ENCODE results near the gene SMIM10L2A. TPM values are rescaled to one million over a fixed set of nuclear protein-coding genes. Genes with fewer than 3 reads are reported as not detected.

The SMIM10L2A gene
- total and polyA plus RNA-seq, 2 of the 4 experiments (the other 2 are of a cell fraction), result under 0.01 to 0.10 TPM

GRCh38 chrX:135432453-135432852 is 10.7 kb downstream of the SMIM10L2A start:
- no peak overlapping the region for H3K4ac ChIP-seq (ENCODE audit: low read depth, low read length)
- no peaks in the 10 kb centered on the region; the same call in none of the 2 replicates for H3K27me3 ChIP-seq (ENCODE audit: control insufficient read depth, insufficient read depth, low read length)
- ChIA-PET POLR2A (ENCODE audit: unreplicated experiment) (no interaction called here), CTCF (interaction anchor here (0.6 to 0.7 kb wide), 2 partner anchors 40 to 1086 kb away, joined by 3 to 4 read pairs; no protein-coding TSS in a partner anchor)
- H3K56ac ChIP-seq (ENCODE audit: extremely low read depth, insufficient read depth, low read length), result no peak overlapping the region
- dilution Hi-C loops (cut with HindIII; ENCODE audit: low sequenced_read_pairs, unreplicated experiment) (no loop called here), intact Hi-C loops (cut with micrococcal nuclease) (no loop called here), in situ Hi-C loops (cut with MboI; ENCODE audit: low sequenced_read_pairs) (no loop called here)
- no peaks in the 10 kb centered on the region for H3K9me1 ChIP-seq (ENCODE audit: insufficient read depth, low read length)
- H3K18ac ChIP-seq (ENCODE audit: low read depth, low read length), result no peak overlapping the region
- no peak overlapping the region for H3K14ac ChIP-seq (replicated peaks; ENCODE audit: low read depth, low read length)
- H2AK5ac ChIP-seq (ENCODE audit: low read depth, low read length), result no peak overlapping the region
- no peaks in the 10 kb centered on the region for H3K79me1 ChIP-seq (ENCODE audit: low read depth in 1 of 2, low read length in 2 of 2)
- H4K20me1 ChIP-seq (ENCODE audit: insufficient read depth, low read length), result no peaks in the 10 kb centered on the region
- H3K4me1 ChIP-seq (ENCODE audit: control insufficient read depth, insufficient read depth, low read length), result no peaks in the 10 kb centered on the region
- H4K5ac ChIP-seq (ENCODE audit: low read depth, low read length), result no peak overlapping the region
- TF ChIP-seq CEBPB (IDR thresholded peaks at IDR 0.05; ENCODE audit: low read depth, low read length), result no peak
- TF ChIP-seq MAZ (IDR thresholded peaks at IDR 0.05; ENCODE audit: borderline replicate concordance, low read depth, low read length), result no peak
- TF ChIP-seq RFX5 (IDR thresholded peaks at IDR 0.05; ENCODE audit: low read depth, low read length), result no peak
- no peak for TF ChIP-seq MXI1 (IDR thresholded peaks at IDR 0.05; ENCODE audit: borderline replicate concordance, low read depth, low read length)
- 36% methylated on average over 7 of the region's 13 CpGs; no CpG with 5 or more reads in 1 of the 2 experiments for WGBS, 2 experiments (ENCODE audit: extremely low coverage in 2 of 2, insufficient read length in 1 of 2)
- H2BK15ac ChIP-seq (ENCODE audit: low read depth, low read length), result no peak overlapping the region
- H2BK120ac ChIP-seq (ENCODE audit: low read depth, low read length), result no peak overlapping the region
- ATAC-seq (ENCODE audit: low read depth) (no peak), DNase-seq (no peak)
- H3K4me2 ChIP-seq (ENCODE audit: low read depth, low read length), result no peak overlapping the region
- no peaks in the 10 kb centered on the region for H3K36me3 ChIP-seq (ENCODE audit: control insufficient read depth, insufficient read depth, low read length)
- BruUV-seq (replicated peaks), result no TSS peak
- no peak overlapping the region for H2AK9ac ChIP-seq (replicated peaks; ENCODE audit: low read depth, low read length, poor library complexity)
- no peak overlapping the region for H4K8ac ChIP-seq (ENCODE audit: low read depth in 2 of 2, low read length in 2 of 2)
- no peak overlapping the region for H3K23ac ChIP-seq (ENCODE audit: low read depth, low read length)
- H3K9me3 ChIP-seq (ENCODE audit: control insufficient read depth, insufficient read depth, low read length), result peaks cover 3% of the 10 kb centered on the region; the same call in 1 of the 2 replicates
- H2AFZ ChIP-seq (replicated peaks; ENCODE audit: low read length, poor library complexity), result no peak overlapping the region
- no peak overlapping the region for H3K9ac ChIP-seq (ENCODE audit: low read depth, low read length)
- H3K27ac ChIP-seq (ENCODE audit: insufficient read depth, low read length), result no peak overlapping the region
- H2BK20ac ChIP-seq (ENCODE audit: low read depth, low read length), result no peak overlapping the region
- no peak overlapping the region for H3K4me3 ChIP-seq (ENCODE audit: insufficient read depth, low read depth, low read length)
- H4K91ac ChIP-seq (ENCODE audit: insufficient read depth, low read depth, low read length), result no peak overlapping the region
- no peak overlapping the region for H2BK5ac ChIP-seq (ENCODE audit: low read depth, low read length, poor library complexity, severe bottlenecking)
